ENCODE measurements around the gene MED13. TPM values are rescaled to one million over a fixed set of nuclear protein-coding genes. Genes with fewer than 3 reads are reported as not detected.

MED13 gene
- total and polyA plus RNA-seq, 9 of the 15 experiments (the other 6 are each of a cell fraction or from before 2014, with no cell fraction given) = 5.4 to 48.4 (median 28.2) TPM

- TF ChIP-seq AFF1 (IDR thresholded peaks at IDR 0.05; ENCODE audit: low read depth in 1 of 2, partially characterized antibody in 2 of 2) = no peak
- no peak for TF ChIP-seq MAFG (tag; conservative IDR thresholded peaks at IDR 0.05)
- TF ChIP-seq, protein P1, sequence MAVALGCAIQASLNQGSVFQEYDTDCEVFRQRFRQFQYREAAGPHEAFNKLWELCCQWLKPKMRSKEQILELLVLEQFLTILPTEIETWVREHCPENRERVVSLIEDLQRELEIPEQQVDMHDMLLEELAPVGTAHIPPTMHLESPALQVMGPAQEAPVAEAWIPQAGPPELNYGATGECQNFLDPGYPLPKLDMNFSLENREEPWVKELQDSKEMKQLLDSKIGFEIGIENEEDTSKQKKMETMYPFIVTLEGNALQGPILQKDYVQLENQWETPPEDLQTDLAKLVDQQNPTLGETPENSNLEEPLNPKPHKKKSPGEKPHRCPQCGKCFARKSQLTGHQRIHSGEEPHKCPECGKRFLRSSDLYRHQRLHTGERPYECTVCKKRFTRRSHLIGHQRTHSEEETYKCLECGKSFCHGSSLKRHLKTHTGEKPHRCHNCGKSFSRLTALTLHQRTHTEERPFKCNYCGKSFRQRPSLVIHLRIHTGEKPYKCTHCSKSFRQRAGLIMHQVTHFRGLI (CRISPR knock-in tag; IDR thresholded peaks at IDR 0.05) = no peak
- TF ChIP-seq, protein P2, sequence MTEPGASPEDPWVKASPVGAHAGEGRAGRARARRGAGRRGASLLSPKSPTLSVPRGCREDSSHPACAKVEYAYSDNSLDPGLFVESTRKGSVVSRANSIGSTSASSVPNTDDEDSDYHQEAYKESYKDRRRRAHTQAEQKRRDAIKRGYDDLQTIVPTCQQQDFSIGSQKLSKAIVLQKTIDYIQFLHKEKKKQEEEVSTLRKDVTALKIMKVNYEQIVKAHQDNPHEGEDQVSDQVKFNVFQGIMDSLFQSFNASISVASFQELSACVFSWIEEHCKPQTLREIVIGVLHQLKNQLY (CRISPR knock-in tag; conservative IDR thresholded peaks at IDR 0.05) = no peak
Measured at GRCh38 chr17:62064791-62065563, at the start of gene MED13 (continued).
